ENCODE measurements around the gene SERPINB7. TPM values are rescaled to one million over a fixed set of nuclear protein-coding genes. Genes with fewer than 3 reads are reported as not detected.

The SERPINB7 gene, protein sequence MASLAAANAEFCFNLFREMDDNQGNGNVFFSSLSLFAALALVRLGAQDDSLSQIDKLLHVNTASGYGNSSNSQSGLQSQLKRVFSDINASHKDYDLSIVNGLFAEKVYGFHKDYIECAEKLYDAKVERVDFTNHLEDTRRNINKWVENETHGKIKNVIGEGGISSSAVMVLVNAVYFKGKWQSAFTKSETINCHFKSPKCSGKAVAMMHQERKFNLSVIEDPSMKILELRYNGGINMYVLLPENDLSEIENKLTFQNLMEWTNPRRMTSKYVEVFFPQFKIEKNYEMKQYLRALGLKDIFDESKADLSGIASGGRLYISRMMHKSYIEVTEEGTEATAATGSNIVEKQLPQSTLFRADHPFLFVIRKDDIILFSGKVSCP
- total RNA-seq = 8.7 and 9.4 TPM in 2 replicates

DNA sequence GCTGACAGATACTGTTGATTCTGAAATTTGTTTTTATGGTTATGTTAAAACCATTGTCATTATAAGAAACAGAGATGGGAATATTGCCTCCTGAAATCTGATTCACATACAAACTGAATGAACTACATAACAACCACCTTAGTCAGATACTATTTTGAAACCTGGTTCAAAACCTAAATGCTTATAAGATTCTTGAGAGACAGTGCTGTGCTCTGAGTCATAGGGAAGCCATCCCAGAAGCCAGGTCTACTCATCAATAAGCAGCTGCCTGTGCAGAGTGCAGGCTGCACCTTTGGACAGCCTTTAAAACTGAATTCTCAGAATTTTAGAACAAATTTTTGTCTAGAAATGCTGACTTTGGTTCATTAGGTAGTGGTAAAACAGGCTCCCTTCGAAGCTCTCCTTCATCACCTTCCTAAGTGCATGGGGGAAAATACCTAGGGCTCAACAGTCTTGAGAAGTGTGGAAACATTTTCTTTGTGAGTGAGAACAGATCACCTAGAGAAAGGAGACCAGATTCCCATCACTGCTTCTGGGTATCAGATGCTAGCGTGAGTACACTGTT, at the start of gene SERPINB7:
TSS of gene SERPINB7 (plus strand) at position 253 of the 565 bp plus-strand sequence. CDS start 6,955 bp downstream, outside the sequence.

Other genes with a start within 250 kb of the SERPINB7 start
- not detected in 2 replicates for gene SERPINB12, start 233.0 kb upstream of the SERPINB7 start, total RNA-seq
- 2.6 and 8.0 TPM in 2 replicates for gene SERPINB13, start 188.1 kb upstream of the SERPINB7 start, total RNA-seq
- 1.9 TPM in 2 replicates for gene SERPINB4, start 131.2 kb upstream of the SERPINB7 start, total RNA-seq
- 9.4 and 14.8 TPM in 2 replicates for gene SERPINB3, start 113.5 kb upstream of the SERPINB7 start, total RNA-seq
- not detected in 2 replicates for gene SERPINB11, start 72.5 kb upstream of the SERPINB7 start, total RNA-seq
- gene SERPINB2, start 112.3 kb downstream of the SERPINB7 start, total RNA-seq = 51.8 and 59.3 TPM in 2 replicates
- 0.08 TPM in 1 of 2 replicates, not detected in the other for gene SERPINB10, start 132.5 kb downstream of the SERPINB7 start, total RNA-seq
- gene HMSD, start 173.9 kb downstream of the SERPINB7 start, total RNA-seq = 1.4 TPM in 1 of 2 replicates, not detected in the other
- 25.1 and 29.0 TPM in 2 replicates for gene SERPINB8, start 194.7 kb downstream of the SERPINB7 start, total RNA-seq

All from hair follicular keratinocyte (primary cell).